COR-L47 (cell line): Measurements from ENCODE around the gene TFF3.
A peak's percentile ranks its signal among the peaks of the same experiment; 100 is the strongest.

Experiments
- DNase-seq: peaks from one replicate; lab custom pipeline; 2025; lab: John Stamatoyannopoulos, UW

Gene TFF3

DNA sequence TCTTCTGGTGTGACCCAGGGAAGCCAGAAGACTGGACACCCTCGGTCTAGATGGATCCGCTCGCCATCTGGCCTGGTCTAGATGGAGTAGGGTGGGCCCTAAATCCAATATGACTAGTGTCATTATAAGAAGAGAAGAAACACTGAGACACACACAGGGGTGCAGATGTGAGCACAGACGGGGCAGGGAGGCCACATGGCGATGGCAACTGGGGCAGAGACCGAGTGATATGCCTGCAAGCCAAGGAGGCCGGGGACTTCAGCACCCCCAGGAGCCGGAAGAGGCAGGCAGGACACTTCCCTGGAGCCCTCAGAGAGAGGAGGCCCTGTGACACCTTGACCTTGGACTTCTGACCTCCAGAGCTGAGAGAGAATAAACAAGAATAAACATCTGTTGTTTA, 5.6 kb upstream of the TFF3 start:
- no peak for DNase-seq

DNA sequence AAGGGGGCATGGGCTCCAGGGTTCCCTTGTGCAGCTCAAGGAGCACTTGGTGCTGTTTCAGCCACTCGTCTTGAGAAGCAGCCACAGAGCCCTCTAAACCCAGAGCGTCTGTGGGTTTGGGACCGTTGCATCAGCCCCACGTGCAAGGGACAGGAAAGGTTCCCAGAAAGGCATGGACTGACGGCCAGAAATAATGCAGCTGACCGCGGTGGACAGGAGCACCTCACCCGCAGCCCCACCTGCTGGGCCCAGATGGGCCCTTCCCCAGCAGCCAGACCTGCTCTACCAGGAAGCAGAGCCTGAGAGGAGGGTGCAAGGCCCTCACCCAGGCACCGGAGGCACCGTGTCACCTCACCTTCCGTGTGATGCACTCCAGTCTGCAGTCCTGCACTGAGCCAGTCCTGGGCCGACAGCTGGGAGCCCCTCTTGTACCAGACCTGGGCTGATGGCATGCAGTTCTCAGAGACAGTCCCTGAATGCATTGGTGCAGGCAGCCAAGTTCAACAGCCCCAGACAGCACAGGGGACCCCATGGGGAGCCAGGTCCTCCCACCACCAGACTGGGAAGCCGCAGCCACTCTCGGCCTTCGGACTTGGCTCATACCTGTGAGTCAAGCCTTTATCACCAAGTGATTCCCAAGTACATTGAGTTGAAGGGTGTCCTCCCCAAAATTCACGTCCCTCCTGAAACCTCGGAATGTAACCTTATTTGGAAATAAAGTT, 4.8 kb upstream of the TFF3 start:
- DNase-seq = no peak

DNA sequence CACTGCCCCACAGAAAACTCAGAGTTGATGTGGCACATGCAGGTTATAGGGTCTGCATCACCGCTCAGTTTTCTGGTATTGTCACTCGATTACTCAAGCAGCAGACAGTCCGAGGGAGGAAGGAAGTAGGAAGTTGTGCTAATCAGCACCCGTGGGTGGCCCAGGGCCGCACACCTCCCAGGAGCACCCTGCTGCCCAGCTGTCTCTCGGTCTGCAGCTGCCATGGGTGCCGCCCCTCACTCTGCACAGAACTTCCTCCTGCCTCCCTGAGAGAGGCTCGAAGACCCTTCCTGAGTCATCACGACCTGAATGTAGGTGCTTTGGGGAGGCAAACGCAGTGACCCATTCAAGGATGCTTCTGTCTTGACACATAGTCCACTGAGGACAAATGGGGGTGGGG, 4.2 kb upstream of the TFF3 start:
- DNase-seq = no peak

DNA sequence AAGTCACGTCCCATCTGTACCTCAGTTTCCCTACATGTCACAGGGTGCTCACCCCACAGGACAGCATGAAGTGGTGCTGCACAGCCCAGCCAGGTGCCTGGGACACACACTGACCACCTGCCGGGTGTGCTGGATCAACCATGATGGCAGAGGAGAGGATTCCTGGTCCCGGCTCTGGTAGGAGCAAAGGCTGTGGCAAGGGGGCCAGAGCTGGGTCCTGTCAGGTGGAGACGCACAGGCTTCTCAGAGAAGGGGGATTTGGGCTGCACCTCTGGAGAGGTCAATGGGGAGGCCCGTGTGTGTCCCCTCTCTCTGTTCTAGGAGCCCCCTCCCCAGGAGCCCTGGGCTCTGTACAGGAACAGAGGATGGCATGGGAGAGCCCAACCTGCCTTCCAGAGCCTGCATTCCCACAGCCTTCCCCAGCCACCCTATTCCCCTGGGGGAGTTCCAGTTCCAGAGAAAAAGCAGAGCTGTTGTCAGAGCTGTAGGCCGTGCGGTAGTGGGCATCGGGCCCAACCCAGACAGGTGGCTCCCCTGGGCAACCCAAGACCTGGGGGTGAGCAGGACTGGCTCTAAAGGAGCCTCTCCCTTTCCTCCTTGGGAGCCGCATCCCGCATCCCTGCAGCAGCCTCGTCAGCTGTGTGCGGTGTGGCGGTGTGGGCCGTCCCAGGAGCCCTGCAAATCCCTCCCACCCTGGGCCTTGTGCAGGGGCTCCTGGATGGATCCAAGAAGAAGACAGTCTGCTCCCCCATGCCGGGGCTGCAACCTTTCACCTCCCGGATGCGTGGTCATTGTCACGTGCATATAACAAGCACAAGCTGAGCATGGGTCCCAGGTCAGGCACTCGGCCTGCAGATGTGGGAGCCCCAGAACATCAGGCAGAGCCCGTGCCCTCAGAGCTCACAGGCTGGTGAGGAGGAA, 2.9 kb upstream of the TFF3 start:
- no peak for DNase-seq

DNA sequence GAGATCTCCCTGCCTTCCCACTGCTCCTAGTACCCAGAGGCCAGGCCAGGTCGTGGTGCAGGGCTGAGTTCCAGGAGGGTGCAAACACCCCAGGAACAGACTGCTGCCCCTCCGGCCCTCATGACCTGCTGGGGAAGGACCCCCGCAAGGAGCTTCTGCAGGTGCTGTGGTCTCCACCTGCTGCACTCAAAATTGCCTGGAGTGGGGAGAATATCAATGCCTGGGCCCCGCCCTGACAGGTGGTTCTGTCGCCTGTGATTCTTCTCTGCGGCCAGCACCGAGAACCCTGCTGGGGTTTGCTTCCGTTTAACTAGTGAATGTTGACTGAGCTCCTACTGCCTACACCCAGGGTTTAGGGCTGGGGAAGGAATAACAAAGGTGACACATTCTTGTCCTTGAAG, 2.1 kb upstream of the TFF3 start:
- DNase-seq = peak; percentile 92

DNA sequence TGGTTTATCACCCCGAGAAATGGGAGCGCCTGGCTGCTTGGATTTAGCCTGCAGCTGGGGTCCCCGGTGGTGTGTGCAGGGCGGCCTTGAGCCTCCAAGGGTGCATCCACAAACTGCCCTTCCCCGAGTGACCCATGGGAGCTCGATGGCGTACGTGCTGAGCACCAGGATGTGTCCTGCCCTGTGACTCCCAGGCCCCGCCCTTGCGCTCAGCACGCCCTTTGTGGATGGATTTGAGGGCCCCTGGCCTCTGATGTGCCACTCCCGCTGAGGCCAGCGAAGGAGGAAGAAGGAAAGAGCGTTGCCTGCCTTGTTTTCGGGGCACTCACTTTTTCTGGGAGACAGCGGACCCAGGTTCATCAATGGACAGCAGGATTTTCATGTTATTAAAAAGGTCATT, 1.7 kb upstream of the TFF3 start:
- no peak for DNase-seq

DNA sequence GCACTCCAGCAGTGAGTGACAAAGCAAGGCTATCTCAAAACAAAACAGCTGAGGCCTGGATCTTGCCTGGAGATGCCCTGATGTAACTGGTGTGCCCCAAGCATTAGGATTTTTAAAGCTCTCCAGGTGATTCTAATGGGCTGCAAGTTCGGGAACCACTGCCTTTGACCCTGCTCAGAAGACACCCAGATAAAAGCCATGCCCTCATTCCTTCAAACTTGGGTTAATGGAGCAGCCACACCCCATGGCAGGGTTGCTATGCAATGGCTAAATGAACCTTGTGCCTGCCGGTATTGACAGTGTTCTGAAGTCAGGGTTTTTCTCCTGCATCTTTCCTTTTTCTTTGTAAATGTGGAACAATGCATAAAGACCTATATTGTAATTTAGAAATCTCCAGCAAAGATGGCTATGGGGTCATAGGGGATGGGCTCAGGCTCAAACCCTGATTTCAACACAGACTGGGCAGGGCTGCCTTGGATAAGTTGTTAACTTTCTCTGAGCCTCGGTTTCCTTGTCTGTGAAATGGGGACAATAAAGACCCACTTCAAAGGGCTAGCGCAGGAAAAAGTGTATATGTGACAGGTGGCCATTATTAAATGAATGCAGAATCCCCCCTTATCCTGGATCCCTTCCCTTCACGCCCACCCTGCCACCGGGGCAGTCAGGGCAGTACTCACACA, 453 bp downstream of the TFF3 start:
- no peak for DNase-seq

DNA sequence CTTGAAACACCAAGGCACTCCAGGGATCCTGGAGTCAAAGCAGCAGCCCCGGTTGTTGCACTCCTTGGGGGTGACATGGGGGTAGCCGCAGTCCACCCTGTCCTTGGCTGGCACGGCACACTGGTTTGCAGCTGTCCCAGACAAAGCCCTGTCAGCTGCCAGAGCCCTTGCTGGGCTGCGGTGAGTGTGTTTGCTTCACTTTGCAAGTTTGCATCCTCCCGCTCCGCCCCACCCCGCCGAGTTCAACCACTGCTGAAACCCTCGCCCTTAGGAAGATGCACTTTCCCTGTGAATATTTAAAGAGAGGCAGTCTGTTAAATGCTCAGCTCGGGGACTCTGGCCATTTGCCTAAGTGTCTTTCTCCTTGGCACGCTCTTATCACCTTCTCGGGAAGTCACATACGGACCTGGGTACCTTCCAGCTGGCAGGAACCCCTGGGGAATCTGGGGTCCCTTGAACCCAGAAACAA, 1.7 kb downstream of the TFF3 start:
- peak; percentile 90 for DNase-seq

DNA sequence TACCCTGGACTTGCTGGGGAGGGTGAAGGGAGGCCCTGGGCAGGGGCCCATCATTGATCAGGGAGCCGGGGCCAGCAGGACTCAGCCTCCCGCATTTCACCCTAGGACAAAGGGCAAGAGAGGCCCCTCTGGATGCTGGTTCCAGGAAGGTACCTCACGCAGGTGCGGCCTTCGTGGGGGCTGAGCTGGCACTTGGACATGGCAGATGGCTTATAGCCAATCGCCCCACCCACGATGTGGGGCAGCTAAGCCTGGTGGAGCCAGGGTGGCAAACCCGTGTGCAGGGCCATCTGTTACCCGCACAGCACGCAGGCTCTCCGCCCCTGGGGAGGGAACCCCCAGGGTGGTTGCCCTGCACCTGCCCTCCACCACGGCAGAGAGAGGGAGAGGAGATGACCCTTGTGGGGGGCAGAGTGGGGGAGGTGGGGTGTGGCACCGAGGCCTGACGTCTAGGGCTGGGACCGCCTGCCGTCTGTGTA, 2.5 kb downstream of the TFF3 start:
- peak; percentile 72 for DNase-seq

DNA sequence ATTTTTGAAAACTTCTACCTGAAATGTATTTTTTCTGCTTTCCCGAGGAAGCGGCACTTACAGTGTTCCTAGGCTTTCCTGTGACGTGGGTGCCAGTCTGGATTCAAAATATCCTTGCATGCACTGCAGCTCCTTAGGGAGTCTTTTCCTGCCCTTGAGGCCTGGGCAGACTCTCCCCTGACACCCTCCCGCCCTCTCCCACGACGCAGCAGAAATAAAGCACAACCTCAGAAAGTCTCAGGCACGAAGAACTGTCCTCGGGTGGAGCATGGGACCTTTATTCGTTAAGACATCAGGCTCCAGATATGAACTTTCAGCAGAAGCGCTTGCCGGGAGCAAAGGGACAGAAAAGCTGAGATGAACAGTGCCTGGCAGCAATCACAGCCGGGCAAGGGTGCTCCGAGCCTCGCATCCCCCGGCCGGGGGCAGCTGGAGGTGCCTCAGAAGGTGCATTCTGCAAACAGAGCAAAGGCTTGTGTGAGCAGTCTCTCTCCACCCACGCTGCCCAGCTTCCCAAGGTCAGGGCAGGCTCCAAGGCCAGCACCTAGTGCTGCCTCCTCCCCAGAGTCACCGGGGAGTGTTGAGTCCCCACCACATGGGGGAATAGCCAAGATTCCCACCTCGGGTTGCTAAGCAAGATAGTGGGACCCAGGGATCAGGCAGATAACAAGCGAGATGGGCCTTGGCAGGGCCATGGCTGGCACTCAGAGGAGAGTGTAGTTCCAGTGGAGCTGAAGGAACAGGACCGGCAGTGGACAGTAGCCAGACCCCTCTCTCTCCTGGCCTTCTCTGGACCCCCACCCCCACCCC, 3.2 kb downstream of the TFF3 start:
- DNase-seq = no peak

DNA sequence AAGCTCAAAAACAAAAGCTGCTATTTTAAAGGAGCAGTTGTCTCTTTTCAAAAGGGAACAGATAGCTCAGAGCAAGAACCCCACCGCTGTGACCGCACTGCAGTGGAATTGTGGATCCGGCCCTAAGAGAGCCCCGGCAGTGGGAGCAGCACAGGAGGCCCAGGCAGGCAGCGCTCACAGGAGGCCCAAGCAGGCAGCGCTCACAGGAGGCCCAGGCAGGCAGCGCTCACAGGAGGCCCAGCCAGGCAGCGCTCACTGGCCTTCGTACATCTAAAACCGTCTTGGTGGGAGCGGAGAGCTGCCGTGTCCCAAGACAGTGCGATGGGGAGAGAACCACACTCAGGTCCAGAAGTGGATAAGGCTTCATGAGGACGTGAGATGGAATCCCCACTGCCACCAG, 4.0 kb downstream of the TFF3 start:
- no peak for DNase-seq

DNA sequence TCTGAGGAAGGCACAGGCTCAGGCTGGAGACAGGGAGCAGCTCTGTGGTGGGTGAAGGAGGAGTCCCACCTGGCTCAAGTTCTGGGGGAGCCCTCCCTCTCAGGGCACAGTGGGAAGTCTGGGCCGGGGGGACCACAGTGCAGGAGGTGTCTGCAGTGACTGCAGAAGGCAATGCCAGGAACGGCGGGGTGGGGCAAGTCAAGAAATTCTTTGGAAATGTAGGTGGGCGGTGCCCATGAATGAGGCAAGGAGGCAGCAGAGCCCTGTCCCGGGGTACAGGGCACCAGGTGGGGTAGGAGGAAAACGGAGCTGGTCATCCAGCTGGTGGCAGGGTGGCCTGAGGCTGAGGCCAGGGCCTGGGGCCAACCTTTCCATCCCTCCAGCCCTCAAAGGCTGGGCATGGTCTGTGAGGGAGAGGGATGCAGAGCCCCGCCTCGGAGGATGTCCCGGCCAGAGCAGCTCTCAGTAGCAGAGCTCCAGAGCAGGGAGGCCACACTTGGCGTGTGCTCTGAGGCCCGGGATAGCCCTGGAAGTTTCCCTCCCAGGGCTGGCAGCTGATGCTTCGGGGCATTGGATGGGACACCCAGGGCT, 4.7 kb downstream of the TFF3 start:
- DNase-seq = no peak

DNA sequence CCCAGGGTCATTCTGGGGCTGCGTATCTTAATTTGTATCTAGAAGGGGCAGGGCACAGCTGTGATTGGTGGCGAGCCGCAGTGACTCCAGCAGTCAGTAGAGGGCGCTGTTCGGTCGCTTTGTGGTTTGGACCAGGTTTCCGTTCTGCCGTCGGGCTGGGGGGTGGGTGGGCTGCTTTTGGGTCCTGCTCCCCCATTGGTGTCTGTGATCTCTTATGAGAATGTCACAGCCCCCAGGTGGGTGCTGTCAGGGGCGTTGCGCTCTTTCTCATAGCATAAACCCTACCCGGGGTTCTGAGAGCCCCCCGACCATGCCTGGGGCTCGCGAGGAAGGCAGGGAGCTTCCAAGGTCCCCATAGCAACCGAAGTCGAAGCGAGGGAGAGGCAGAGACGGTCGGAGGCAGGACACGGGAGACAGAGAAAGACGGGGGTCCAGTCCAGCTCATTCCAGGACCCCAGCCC, 5.4 kb downstream of the TFF3 start:
- peak; percentile 54 for DNase-seq

DNA sequence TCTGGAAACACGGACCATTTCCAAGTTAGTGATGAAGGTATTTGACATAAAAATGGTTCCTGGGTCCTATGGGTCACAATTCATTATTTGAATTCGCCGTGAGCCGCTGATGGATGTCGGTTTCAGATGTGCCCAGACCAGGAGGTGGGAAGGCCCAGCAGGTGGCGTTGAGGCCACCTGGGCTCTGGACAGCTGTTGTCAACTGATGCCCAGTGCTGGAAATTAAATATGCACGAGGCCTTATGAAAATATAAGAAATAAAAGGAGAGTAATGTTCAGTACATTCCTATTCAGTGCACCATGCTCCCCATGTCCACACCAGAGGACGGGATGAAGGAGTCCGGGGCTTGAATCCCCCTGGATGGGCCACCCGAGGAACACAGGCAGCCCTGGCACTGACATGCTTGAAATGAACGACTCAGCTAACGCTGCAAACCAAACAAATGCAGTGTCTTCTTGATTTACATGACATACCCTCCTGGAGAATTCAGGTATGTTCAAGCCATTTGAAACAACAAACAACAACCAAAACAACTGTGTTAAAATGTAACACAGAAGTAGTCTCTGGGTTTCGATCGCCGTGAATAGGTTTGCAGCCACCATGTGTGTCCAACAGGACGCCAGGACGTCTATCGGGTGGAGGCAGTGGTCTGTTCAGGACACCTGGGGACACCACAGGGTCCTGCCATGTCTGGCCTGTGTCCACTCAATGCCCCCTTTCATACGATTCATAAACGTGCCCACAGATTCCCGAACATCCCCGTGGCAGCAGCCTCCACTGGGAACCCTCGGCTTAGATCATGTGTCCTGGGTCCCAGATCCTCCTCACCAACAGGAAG, 6.1 kb downstream of the TFF3 start:
- DNase-seq = no peak

DNA sequence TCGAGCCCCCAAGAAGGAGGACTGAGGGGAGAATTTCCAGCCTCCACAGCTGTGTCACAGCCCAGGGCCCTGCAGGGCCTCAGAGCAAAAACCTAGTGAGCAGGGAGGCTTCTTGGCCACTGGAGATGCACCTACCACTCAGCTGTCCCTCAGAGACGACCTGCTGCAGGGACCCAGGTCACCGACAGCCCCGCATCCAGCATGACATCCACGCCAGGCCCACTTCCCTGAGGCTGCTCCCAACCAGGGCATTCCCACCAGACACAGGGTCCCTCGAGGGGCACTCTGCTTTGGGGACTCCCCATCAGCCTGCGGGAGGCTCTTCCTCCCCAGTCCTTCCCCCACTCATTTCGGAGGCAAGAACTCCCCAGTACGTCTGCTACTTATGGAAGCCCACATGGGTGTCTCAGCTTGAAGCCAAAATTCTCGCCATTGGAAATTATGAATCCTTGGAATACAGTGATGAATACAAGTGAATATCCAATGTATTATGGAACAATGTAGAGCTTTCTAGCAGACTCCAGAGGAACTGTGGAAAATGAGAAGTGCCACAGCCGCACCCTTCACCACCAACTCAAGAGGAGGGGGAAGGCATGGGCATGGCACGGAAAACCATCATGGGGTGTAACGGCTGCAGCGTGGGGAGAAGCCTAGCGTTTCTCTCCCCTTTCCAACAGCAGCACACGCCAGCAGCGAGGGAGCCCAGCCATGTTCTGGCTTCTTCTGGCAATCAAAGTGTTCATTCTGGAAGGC, 6.9 kb downstream of the TFF3 start:
- DNase-seq = no peak

DNA sequence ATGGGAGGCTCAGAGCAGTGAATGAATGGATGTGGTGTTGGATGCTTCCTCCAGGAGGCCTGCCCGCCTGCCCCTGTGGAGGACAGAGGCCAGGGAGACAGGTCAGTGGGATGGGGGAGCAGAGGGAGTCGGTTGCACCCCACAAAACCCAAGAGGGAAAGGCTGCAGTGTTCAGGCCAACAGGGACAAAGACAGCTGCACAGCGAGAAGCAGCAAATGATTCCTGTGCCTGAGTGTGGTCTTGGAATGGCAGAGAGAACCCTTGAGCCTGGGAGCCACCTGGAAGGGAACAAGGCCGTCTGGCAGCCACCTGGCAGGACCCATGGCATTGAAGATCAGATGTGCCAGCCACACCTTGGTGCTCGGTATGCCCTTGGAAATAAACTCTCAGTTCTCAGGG, 8.1 kb downstream of the TFF3 start:
- no peak for DNase-seq

DNA sequence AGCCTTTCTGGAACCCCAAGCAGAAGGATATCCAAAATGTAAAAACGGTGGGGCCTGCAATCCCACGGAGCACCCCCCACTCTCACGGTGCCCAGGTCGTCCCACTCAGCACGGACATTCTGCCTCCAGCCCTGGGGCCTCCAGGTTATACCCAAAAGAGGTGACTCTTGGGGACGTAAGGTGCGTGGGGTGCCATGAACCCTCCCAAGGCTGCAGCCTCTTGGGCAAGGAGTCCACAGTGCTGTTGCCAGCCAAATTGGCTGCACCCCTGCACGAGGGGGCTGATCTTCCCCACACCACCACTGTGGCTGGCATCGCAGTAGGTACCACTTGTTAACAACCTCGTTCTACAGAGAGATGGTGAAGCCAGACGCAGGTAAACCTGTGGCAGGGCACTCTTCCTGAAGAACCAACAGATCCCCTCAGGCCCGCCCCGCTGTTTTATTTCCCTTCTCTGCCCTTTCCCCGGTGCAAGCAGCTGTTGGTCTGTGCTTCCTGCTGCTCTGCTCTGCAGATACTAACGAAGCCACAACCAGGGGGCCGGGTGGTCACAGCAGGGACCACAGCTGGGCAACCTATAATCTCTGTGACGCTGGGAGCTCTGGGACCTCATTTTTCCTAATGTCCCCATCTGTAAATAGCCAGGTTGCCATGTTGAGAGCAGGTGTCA, 8.7 kb downstream of the TFF3 start:
- peak; percentile 84 for DNase-seq

DNA sequence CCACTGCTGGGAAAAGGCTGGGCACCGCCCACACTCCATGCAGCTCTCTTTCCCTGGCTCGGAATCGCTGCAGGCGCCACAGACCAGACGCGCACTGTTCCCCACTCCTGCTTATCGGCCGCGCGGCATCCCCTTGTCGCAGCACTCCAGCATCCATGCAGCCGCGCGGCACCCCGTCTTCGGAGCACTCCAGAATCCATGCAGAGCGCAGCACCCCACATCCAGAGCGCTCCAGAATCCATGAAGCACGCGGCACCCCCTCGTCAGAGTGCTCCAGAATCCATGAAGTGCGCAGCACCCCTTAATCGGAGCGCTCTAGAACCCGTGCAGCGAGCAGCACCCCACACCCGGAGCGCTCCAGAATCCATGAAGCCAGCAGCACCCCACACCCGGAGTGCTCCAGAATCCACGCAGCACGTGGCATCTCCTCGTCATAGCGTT, 9.5 kb downstream of the TFF3 start:
- DNase-seq = no peak
